Activated CD8-positive, alpha-beta memory T cell treated with anti-CD3 and anti-CD28 coated beads for 1 hour (primary cell): Measurements from ENCODE around the gene OR10A2.
"Not testable (repeated sequence)": the region's sequence is repeated elsewhere in the genome, so short reads cannot be mapped to it uniquely, and the experiment has no call there.

Experiments used
- DNase-seq, 2 donors: peaks; one replicate each; pipeline ENCODE4 v3.0.0-alpha.2; 2020; ENCODE audit warnings: low read depth in 1 of 2; ENCODE audit errors: extremely low read depth in 1 of 2

The OR10A2 gene

GRCh38 chr11:6882751-6883150 lies 19.9 kb downstream of the OR10A2 start:
- DNase-seq: no peak

- not testable (repeated sequence) for DNase-seq
Measured at GRCh38 chr11:6887711-6888110, 24.9 kb downstream of the OR10A2 start.

- no peak for DNase-seq
Measured at GRCh38 chr11:6888830-6889229, 26.0 kb downstream of the OR10A2 start.

GRCh38 chr11:6889835-6890234 lies 27.0 kb downstream of the OR10A2 start:
- no peak for DNase-seq

GRCh38 chr11:6892400-6892799 lies 29.5 kb downstream of the OR10A2 start, which contains the start of gene OR2D2:
OR2D2 (minus strand) TSS chr11:6892500; CDS start chr11:6892500, 0 bp downstream.
- no peak for DNase-seq

- DNase-seq: no peak
Measured at GRCh38 chr11:6894097-6894496, 31.2 kb downstream of the OR10A2 start.

GRCh38 chr11:6895010-6895409 lies 32.2 kb downstream of the OR10A2 start:
- DNase-seq: no peak

GRCh38 chr11:6898911-6899310 lies 36.1 kb downstream of the OR10A2 start:
- no peak for DNase-seq

GRCh38 chr11:6900327-6900999 lies 37.6 kb downstream of the OR10A2 start:
- no peak for DNase-seq

GRCh38 chr11:6904804-6905203 lies 41.9 kb downstream of the OR10A2 start:
- not testable (repeated sequence) for DNase-seq

- DNase-seq: no peak
Measured at GRCh38 chr11:6911378-6911777, 48.5 kb downstream of the OR10A2 start.

GRCh38 chr11:6911948-6912347 lies 49.1 kb downstream of the OR10A2 start:
- no peak for DNase-seq

GRCh38 chr11:6919698-6920097 lies 56.8 kb downstream of the OR10A2 start:
- no peak for DNase-seq

GRCh38 chr11:6920702-6921101 lies 57.8 kb downstream of the OR10A2 start, which contains the start of gene OR2D3:
OR2D3 (plus strand) TSS chr11:6921002; CDS start chr11:6921002, 0 bp downstream.
- DNase-seq: no peak
